HG03521 (cell line): ENCODE data around the gene ABCG1.
"Not testable (repeated sequence)": the region's sequence is repeated elsewhere in the genome, so short reads cannot be mapped to it uniquely, and the experiment has no call there.

Source experiments
- ATAC-seq: cut with Tn5 transposase; IDR thresholded peaks from one replicate; pipeline ENCODE4 v1.9.1; 2021; ENCODE audit warnings: mild to moderate bottlenecking, moderate library complexity; ENCODE audit not compliant: unreplicated experiment

The ABCG1 gene

GRCh38 chr21:42288962-42289361 is 70.0 kb downstream of the ABCG1 start:
- ATAC-seq: no peak

GRCh38 chr21:42289926-42290325 is 71.0 kb downstream of the ABCG1 start:
- ATAC-seq: no peak

DNA sequence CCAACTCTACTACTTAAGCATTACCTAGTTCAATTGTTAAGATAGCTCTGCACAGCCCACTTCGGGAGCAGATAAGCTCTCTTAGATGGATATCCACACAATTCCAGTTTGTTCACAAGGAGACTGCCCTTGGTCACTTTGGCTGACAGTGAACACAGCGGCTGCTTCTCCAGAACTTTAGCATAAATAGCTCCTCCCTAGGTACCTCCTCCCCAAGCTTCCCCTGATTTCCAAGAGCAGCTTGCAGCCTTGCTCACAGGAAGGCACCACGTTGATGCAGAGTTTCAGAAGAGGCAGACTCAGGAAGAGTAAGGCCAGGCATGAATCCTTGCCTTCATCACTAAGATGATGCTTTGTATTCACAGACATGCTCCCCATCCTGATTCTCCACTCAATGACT is 71.6 kb downstream of the ABCG1 start:
- ATAC-seq: no peak

- no peak for ATAC-seq
Measured at GRCh38 chr21:42291003-42291750, 72.2 kb downstream of the ABCG1 start.

- no peak for ATAC-seq
Measured at GRCh38 chr21:42291751-42292562, 73.0 kb downstream of the ABCG1 start.

DNA sequence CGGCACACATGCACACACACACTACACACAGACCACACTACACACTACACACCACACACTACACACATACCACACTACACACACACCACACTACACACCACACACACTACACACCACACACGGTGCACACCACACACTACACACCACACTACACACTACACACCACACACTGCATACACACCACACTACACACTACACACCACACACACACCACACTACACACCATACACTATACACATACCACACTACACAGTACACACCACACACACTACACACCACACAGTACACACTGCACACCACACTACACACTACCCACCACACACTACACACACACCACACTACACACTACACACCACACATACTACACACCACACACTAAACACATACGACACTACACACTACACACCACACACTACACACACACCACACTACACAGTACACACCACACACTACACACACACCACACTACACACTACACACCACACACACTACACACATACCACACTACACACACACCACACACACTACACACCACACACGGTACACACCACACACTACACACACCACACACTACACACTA is 73.7 kb downstream of the ABCG1 start:
- not testable (repeated sequence) for ATAC-seq

GRCh38 chr21:42293649-42294272 is 74.8 kb downstream of the ABCG1 start:
- no peak for ATAC-seq

DNA sequence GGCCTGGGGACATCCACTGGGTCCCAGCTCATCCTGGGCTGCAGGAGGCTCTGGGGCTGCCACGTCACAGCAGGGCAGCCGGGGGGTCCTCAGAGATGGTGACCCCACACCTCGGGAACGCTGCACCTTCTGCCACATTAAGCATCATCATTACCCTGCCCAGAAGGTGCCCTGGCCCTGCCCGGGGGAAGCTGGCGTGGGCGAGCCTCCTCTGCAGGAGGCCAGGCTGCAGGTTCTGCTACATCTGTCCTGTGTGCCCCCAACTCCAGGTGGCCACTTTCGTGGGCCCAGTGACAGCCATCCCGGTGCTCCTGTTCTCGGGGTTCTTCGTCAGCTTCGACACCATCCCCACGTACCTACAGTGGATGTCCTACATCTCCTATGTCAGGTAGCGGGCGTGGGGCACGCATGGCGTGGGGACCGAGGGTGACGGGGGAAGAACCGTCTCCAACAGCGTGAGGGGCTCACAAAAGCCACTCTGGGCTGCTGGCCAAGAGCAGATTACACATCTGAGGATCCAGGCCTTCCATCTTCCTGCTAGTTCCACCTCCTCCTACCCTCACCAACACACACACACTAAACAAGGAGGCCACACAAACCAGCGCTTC is 75.4 kb downstream of the ABCG1 start:
- no peak for ATAC-seq

DNA sequence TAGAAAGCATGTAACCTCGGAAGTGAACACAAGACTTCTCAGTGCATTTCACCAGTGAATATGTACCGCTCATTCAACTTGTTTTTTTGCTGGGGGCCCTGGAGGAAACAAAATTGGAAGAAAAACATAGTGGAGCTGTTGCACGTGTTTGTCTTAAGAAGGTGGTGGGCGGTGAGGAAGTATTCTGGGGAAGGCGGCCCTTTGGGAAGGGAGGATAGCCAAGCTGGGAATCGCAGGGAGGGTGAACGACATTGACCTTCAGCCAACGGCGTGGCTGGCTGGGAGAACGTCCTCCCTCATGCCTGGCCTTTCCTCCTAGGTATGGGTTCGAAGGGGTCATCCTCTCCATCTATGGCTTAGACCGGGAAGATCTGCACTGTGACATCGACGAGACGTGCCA is 76.9 kb downstream of the ABCG1 start:
- ATAC-seq: no peak

DNA sequence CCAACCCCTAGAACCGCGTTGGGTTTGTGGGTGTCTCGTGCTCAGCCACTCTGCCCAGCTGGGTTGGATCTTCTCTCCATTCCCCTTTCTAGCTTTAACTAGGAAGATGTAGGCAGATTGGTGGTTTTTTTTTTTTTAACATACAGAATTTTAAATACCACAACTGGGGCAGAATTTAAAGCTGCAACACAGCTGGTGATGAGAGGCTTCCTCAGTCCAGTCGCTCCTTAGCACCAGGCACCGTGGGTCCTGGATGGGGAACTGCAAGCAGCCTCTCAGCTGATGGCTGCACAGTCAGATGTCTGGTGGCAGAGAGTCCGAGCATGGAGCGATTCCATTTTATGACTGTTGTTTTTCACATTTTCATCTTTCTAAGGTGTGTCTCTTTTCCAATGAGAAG is 77.6 kb downstream of the ABCG1 start:
- ATAC-seq: no peak

GRCh38 chr21:42297377-42297776 is 78.4 kb downstream of the ABCG1 start:
- ATAC-seq: no peak

DNA sequence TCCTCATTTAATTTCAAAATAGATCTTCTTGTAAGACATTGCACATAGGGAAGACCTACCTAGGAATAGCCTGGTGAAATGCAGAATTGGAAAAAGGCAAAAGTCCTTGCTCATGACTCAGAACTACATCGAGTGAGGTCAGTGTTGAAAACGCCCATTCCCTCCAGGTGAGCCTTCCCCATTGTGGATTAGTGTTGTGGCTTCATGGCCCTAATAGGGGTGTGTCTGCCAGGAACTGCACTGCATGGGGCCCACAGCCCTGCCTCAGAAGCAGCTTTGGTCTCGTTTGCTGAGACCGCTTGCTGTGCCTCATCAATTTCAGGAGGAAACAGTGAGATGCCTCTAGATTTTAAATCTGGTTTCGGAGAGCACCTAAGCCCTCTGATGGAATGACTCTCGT is 79.3 kb downstream of the ABCG1 start:
- no peak for ATAC-seq

- ATAC-seq: no peak
Measured at GRCh38 chr21:42298657-42299056, 79.7 kb downstream of the ABCG1 start.

DNA sequence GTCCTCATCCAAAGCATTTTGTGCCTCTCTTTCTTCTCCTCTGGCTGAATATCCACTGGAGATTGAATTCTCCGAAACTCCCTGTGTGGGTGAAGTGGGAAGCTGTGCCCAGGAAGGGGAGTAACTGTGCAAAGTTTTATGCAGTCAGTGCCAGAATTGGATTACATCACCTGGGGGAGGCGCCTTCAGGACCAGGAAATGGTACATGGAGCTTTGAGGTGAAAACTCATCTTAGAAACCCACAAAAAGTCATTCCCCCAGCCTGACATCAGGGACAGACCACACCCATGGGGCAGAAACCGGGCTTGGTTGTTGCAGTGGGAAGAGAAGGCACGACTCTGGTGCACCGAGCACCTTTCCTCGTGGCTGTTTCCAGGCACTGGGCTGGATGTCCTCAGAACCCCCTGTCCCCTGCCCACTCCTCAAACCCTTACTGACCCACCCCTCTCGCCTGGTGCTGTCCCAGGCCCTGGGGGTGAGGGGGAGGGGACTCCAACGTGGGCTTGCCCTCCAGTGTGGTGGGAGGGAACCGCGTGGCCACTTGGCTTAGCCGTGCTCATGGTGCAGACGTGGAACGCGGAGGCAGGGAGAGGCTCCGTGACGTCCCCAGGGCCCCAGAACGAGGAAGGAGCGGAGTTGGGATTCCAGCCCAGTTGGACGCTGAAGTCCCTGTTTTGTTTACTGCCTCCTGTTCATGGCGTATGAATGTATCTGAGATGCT is 80.5 kb downstream of the ABCG1 start:
- ATAC-seq: no peak

GRCh38 chr21:42300045-42300583 is 81.2 kb downstream of the ABCG1 start:
- no peak for ATAC-seq

DNA sequence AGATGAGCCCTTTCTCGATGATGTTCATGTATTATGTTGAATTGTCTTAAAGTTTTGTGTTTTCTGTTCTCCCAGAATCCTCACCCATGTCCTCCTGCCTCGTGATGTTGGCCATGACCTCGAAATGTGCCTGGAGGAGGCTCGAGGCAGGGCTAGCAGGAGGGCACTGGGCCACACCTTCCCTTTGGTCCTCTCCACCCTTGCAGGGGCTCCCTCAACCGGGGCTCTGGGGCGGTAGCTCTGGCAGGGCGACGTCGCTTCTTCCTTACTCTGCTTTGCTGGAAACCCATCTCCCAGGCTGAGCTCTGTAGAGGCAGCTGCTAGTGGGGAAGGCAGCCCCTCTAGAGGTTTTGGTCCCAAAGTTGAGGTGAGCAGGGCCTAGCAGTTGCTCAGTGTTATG is 82.0 kb downstream of the ABCG1 start:
- no peak for ATAC-seq

- ATAC-seq: no peak
Measured at GRCh38 chr21:42301371-42302075, 82.6 kb downstream of the ABCG1 start.

DNA sequence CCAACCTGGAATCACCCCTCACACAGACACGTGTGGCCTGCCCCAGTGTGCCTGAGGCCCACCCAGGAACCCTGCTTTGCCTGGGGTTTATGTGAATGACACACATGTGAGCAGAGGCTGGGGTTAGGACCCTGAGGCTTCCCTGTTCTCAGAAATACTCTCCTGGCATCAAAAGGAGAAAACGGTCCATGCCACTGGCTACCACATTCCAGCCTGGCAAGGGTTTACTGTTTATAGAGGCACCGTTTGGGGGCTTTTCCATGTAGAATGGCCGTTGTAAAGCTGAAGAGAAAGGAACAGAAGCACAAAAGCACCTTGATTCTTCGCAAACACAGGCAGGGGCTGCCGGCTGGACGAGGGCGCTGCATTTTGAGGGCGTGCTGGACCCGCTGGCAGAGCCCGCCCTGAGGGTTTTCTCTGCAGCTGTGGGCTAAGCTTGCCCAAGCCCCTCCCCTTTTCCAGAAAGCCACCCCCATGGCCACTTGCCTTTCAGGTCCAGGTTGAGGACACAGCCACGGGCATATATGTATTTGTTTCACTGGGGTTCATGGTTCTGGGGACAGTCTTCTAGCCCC is 83.2 kb downstream of the ABCG1 start:
- ATAC-seq: no peak

DNA sequence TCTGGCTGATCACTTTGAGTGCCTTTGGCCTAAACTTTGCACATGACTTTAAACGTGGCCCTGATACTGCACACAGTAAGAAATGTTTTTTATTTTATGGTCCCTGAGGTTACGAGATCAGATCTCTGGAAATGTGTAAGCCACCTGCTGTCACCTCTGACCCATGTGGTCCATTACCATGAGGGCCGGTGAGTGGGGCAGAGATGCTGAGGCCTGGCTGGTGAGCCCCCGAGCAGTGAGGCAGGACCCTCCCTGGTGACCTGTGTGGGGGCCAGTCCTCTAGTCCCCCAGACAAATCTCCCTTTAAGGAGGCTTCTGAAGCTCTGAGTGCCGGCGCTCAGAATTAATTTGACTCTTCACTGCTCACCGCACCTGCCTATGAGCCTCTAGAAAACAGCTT is 83.9 kb downstream of the ABCG1 start:
- ATAC-seq: no peak
